HepG2 (cell line): ENCODE results near the gene WDR11. TPM values are rescaled to one million over a fixed set of nuclear protein-coding genes. Genes with fewer than 3 reads are reported as not detected.
A peak's percentile ranks its signal among the peaks of the same experiment; 100 is the strongest.

Experiments used
- ATAD3A ChIP-seq: sonication (generic); formaldehyde crosslinking; IDR thresholded peaks from 2 replicates; pipeline ENCODE4 v1.4.0; 2020; ENCODE audit warnings: missing genetic modification reagents
- ATRX ChIP-seq: sonication (generic); formaldehyde crosslinking; IDR thresholded peaks from 2 replicates; pipeline ENCODE4 v1.4.0; 2020; ENCODE audit warnings: missing genetic modification reagents, borderline replicate concordance
- CTCF ChIP-seq: sonication (generic); formaldehyde crosslinking; IDR thresholded peaks from 2 replicates; pipeline ENCODE4 v1.5.0; 2020; ENCODE audit warnings: mild to moderate bottlenecking, missing genetic modification reagents, moderate library complexity
- DNMT1 ChIP-seq: sonication (generic); formaldehyde crosslinking; IDR thresholded peaks from 2 replicates; pipeline ENCODE4 v1.5.1; 2020; ENCODE audit warnings: mild to moderate bottlenecking, missing genetic modification reagents
- HDAC6 ChIP-seq: fragments of 200-600 bp; sonication (generic); IDR thresholded peaks from 2 replicates; pipeline ENCODE4 v1.7.0; 2017; ENCODE audit warnings: mild to moderate bottlenecking, antibody characterized with exemption, low read length, low read depth
- HMG20A ChIP-seq: IDR thresholded peaks from 2 replicates; pipeline ENCODE4 v1.6.1; 2016; ENCODE audit warnings: borderline replicate concordance
- HMGXB3 ChIP-seq: sonication (generic); formaldehyde crosslinking; IDR thresholded peaks from 2 replicates; pipeline ENCODE4 v1.4.0; 2020; ENCODE audit warnings: missing genetic modification reagents, borderline replicate concordance
- JUNB ChIP-seq: sonication (generic); formaldehyde crosslinking; IDR thresholded peaks from 2 replicates; pipeline ENCODE4 v1.8.0; 2022; ENCODE audit warnings: missing genetic modification reagents, mild to moderate bottlenecking, borderline replicate concordance
- NBN ChIP-seq: fragments of 450-650 bp; conservative IDR thresholded peaks from 2 replicates; pipeline ENCODE4 v1.6.1; 2017
- NCOA1 ChIP-seq: sonication (generic); formaldehyde crosslinking; IDR thresholded peaks from 2 replicates; pipeline ENCODE4 v1.9.0; 2021; ENCODE audit warnings: missing genetic modification reagents
- NFATC3 ChIP-seq: sonication (generic); formaldehyde crosslinking; IDR thresholded peaks from 2 replicates; pipeline ENCODE4 v1.5.1; 2020; ENCODE audit warnings: mild to moderate bottlenecking, missing genetic modification reagents
- POLR2A ChIP-seq, 2 experiments: IDR thresholded peaks; 2 replicates each; pipeline ENCODE4 v1.6.1; 2011; ENCODE audit warnings: low read depth in 2 of 2, low read length in 2 of 2, mild to moderate bottlenecking in 1 of 2, moderate library complexity in 1 of 2; ENCODE audit not compliant: insufficient read depth in 1 of 2
- SIN3B ChIP-seq: fragments of 150-350 bp; IDR thresholded peaks from 2 replicates; pipeline ENCODE4 v1.6.1; 2014; ENCODE audit warnings: low read length
- SNAPC2 ChIP-seq: sonication (generic); formaldehyde crosslinking; IDR thresholded peaks from 2 replicates; pipeline ENCODE4 v1.8.1; 2022; ENCODE audit warnings: mild to moderate bottlenecking, missing genetic modification reagents
- ZBTB21 ChIP-seq: sonication (generic); formaldehyde crosslinking; IDR thresholded peaks from 2 replicates; pipeline ENCODE4 v1.4.0; 2020; ENCODE audit warnings: missing genetic modification reagents
- ZBTB7B ChIP-seq: sonication (generic); formaldehyde crosslinking; IDR thresholded peaks from 2 replicates; pipeline ENCODE4 v1.4.0; 2020; ENCODE audit warnings: missing genetic modification reagents
- ZNF430 ChIP-seq: sonication (generic); formaldehyde crosslinking; IDR thresholded peaks from 2 replicates; pipeline ENCODE4 v1.9.0; 2021; ENCODE audit warnings: mild to moderate bottlenecking, missing genetic modification reagents
- ZNF558 ChIP-seq: sonication (generic); formaldehyde crosslinking; IDR thresholded peaks from 2 replicates; pipeline ENCODE4 v1.9.0; 2022; ENCODE audit warnings: mild to moderate bottlenecking, missing genetic modification reagents, borderline replicate concordance
- ZSCAN12 ChIP-seq: sonication (generic); formaldehyde crosslinking; IDR thresholded peaks from 2 replicates; pipeline ENCODE4 v1.9.0; 2021; ENCODE audit warnings: mild to moderate bottlenecking, missing genetic modification reagents
- polyA plus RNA-seq, 8 experiments: library from polyadenylated mRNA; depleted of rRNA in 3 of 8; stranded (reverse) in 7 of 8; unstranded in 1 of 8; fragments of >200 nt; fragmentation: Illumina TruSeq in 4 of 8; extraction: Trizol in 4 of 8; gene quantifications; 2 replicates each; pipeline versions ENCODE4 v1.2.1 to v1.2.3, GENCODE V29; 2011 to 2016; ENCODE audit warnings: low read depth in 4 of 8, missing spikeins in 1 of 8, mixed read lengths in 1 of 8; ENCODE audit not compliant: insufficient read depth in 1 of 8
- total RNA-seq, 5 experiments: library from RNA; depleted of rRNA; stranded (reverse); fragments of >200 nt; fragmentation: Illumina TruSeq; extraction: Trizol; gene quantifications; 2 replicates each; pipeline ENCODE4 v1.2.3, GENCODE V29; 2016; ENCODE audit warnings: low read depth in 1 of 5
- TF ChIP-seq, protein P1 (sequence below): sonication (generic); formaldehyde crosslinking; IDR thresholded peaks from 2 replicates; pipeline ENCODE4 v1.5.1; 2020; ENCODE audit warnings: missing genetic modification reagents, mild to moderate bottlenecking, borderline replicate concordance

Gene WDR11
- total and polyA plus RNA-seq, 2 of the 13 experiments (the other 11 are each of a cell fraction or from before 2014, with no cell fraction given): 38.0 to 45.2 TPM

DNA sequence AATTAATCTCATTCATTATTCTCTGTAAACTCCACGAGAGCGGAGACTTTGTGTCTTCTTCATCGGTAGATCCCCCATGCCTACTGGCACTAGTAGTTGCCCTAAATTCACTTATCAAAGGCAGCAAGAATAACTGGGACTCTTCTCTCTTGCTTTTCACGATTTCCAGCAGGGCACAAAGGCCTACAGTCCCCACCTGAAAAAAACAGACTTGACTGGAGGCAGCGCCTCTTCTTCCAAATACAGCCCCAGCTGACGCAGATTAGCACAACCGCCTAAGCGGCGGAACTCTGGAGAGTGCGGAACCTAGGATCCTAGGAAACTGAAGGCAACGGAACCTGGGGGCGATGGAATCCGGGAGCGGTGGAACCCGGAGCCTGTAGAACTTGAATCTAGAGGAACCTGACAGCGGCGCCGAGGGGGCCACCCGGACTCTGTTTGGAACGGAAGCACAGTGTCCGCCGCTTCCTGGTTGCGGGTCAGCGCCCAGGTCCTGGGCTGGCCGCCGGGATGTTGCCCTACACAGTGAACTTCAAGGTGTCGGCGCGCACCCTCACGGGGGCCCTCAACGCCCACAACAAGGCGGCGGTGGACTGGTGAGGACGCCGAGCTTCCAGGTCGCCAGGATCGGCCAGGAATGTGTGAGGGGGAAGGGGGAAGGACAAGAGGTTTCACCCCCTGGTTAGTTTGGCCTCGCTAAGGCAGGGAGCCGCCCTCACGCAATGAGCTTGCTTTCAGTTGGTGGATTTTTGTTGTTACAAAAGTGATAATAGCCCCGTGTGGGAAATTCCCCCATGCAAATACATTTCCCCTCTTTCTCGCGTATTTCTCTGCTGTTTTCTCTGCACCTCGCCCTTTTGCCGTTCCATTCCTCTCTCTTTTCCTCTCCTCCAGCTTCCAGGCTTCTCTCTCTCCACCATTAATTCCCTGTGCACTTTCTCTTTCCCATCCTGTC lies at the start of gene WDR11 (continued):
- TF ChIP-seq, protein P1, sequence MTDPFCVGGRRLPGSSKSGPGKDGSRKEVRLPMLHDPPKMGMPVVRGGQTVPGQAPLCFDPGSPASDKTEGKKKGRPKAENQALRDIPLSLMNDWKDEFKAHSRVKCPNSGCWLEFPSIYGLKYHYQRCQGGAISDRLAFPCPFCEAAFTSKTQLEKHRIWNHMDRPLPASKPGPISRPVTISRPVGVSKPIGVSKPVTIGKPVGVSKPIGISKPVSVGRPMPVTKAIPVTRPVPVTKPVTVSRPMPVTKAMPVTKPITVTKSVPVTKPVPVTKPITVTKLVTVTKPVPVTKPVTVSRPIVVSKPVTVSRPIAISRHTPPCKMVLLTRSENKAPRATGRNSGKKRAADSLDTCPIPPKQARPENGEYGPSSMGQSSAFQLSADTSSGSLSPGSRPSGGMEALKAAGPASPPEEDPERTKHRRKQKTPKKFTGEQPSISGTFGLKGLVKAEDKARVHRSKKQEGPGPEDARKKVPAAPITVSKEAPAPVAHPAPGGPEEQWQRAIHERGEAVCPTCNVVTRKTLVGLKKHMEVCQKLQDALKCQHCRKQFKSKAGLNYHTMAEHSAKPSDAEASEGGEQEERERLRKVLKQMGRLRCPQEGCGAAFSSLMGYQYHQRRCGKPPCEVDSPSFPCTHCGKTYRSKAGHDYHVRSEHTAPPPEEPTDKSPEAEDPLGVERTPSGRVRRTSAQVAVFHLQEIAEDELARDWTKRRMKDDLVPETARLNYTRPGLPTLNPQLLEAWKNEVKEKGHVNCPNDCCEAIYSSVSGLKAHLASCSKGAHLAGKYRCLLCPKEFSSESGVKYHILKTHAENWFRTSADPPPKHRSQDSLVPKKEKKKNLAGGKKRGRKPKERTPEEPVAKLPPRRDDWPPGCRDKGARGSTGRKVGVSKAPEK (CRISPR knock-in tag): 0 out of 2 replicates have a peak, but pooled peaks have one; percentile 51
- TF ChIP-seq ZBTB7B (CRISPR knock-in tag): peak; percentile 79
- TF ChIP-seq HMG20A (CRISPR knock-in tag): peak; percentile 49; the same call in 1 of the 2 replicates
- no peak for TF ChIP-seq NCOA1 (CRISPR knock-in tag)
- no peak for TF ChIP-seq ZBTB21 (CRISPR knock-in tag)
- TF ChIP-seq SIN3B: peak; percentile 94
- peak; percentile 76; the same call in 1 of the 2 replicates for TF ChIP-seq DNMT1
- peak; percentile 86; the same call in 1 of the 2 replicates for TF ChIP-seq ZNF558
- TF ChIP-seq HDAC6: no peak
- TF ChIP-seq ATRX (CRISPR knock-in tag): no peak
- no peak for TF ChIP-seq NBN
- TF ChIP-seq HMGXB3 (CRISPR knock-in tag): peak; percentile 82
- TF ChIP-seq CTCF (CRISPR knock-in tag): peak; percentile 33
- peak; percentile 82 to 91 for TF ChIP-seq POLR2A (IDR thresholded peaks at IDR 0.05; ENCODE audit: insufficient read depth in 1 of 2, low read depth in 2 of 2, low read length in 2 of 2)
- TF ChIP-seq ZNF430 (CRISPR knock-in tag): peak; percentile 68
- TF ChIP-seq SNAPC2: peak; percentile 88; the same call in 1 of the 2 replicates
- TF ChIP-seq NFATC3: no peak
- no peak for TF ChIP-seq JUNB
- no peak for TF ChIP-seq ATAD3A
- peak; percentile 55; the same call in 1 of the 2 replicates for TF ChIP-seq ZSCAN12 (CRISPR knock-in tag)
